Panc1 (cell line): ENCODE data around the gene SMIM22. TPM values are rescaled to one million over a fixed set of nuclear protein-coding genes. Genes with fewer than 3 reads are reported as not detected.
"Not testable (repeated sequence)": the region's sequence is repeated elsewhere in the genome, so short reads cannot be mapped to it uniquely, and the experiment has no call there.

Experiments
- ATAC-seq: fragments of 200-7000 bp; cut with Tn5 transposase; 2 replicates; pipeline ENCODE4 v1.9.1; 2020; ENCODE audit warnings: mild to moderate bottlenecking, moderate library complexity
- BruUV-seq: library from RNA; stranded (reverse); fragments of 400-500 nt; replicated peaks from 2 replicates; lab custom pipeline; 2021; lab: Mats Ljungman, UMichigan
- CTCF ChIA-PET: fragments of 300-600 bp; sonication (Branson Sonifier 250); formaldehyde crosslinking; loops from one replicate; lab custom pipeline; 2022; ENCODE audit warnings: antibody characterized with exemption; lab: Charles Lee
- POLR2A ChIA-PET: fragments of 300-600 bp; sonication (Branson Sonifier 250); formaldehyde crosslinking; loops from one replicate; lab custom pipeline; 2022; ENCODE audit warnings: antibody characterized with exemption; lab: Charles Lee
- DNase-seq: peaks from one replicate; pipeline ENCODE4 v3.0.0-alpha.2; 2010; ENCODE audit warnings: low read depth, low spot score
- H3K27ac ChIP-seq: 2 replicates; pipeline ENCODE4 v1.5.1; 2011; ENCODE audit warnings: mild to moderate bottlenecking, low read length, inconsistent platforms
- H3K27me3 ChIP-seq: fragments of 200-500 bp; sonication (Bioruptor generic); 2 replicates; pipeline ENCODE4 v1.6.0; 2014; ENCODE audit warnings: low read length, inconsistent platforms; ENCODE audit not compliant: control insufficient read depth, insufficient read depth
- H3K36me3 ChIP-seq: fragments of 200-500 bp; sonication (Bioruptor generic); 2 replicates; pipeline ENCODE4 v1.5.1; 2014; ENCODE audit warnings: inconsistent platforms, mild to moderate bottlenecking, low read length, moderate library complexity; ENCODE audit not compliant: control insufficient read depth, insufficient read depth
- H3K4me1 ChIP-seq: 2 replicates; pipeline ENCODE4 v1.5.1; 2011; ENCODE audit warnings: inconsistent platforms, mild to moderate bottlenecking, low read length, moderate library complexity; ENCODE audit not compliant: control insufficient read depth, insufficient read depth
- H3K4me3 ChIP-seq, 2 experiments: 2 replicates each; pipeline ENCODE4 v1.5.1; 2011 to 2012; ENCODE audit warnings: low read depth in 2 of 2, low read length in 2 of 2, mild to moderate bottlenecking in 2 of 2, inconsistent platforms in 1 of 2, moderate library complexity in 1 of 2
- H3K9me3 ChIP-seq: fragments of 200-500 bp; sonication (Bioruptor generic); 2 replicates; pipeline ENCODE4 v1.5.1; 2014; ENCODE audit warnings: low read depth, mild to moderate bottlenecking, inconsistent platforms, low read length, moderate library complexity; ENCODE audit not compliant: control insufficient read depth, insufficient read depth
- POLR2AphosphoS5 ChIP-seq: IDR thresholded peaks from 2 replicates; pipeline ENCODE4 v1.6.1; 2012; ENCODE audit warnings: mild to moderate bottlenecking, low read depth, low read length, moderate library complexity
- SIN3A ChIP-seq: IDR thresholded peaks from 2 replicates; pipeline ENCODE4 v1.6.1; 2012; ENCODE audit warnings: low read depth, mild to moderate bottlenecking, low read length, moderate library complexity, borderline replicate concordance; ENCODE audit not compliant: insufficient read depth
- TCF7L2 ChIP-seq: IDR thresholded peaks from 2 replicates; pipeline ENCODE4 v1.6.1; 2011; ENCODE audit warnings: mild to moderate bottlenecking, low read depth, low read length, inconsistent platforms
- in situ Hi-C: cut with HindIII; loops from 2 replicates; pipeline ENCODE4 v1.10.0; 2016; ENCODE audit warnings: low sequenced_read_pairs, low pct_unique_long_range_greater_than_20kb
- intact Hi-C: fragments of 100-400 bp; cut with micrococcal nuclease; formaldehyde crosslinking; loops from one replicate; pipeline ENCODE4 v1.10.0; 2022; ENCODE audit not compliant: unreplicated experiment
- total RNA-seq: library from RNA; stranded (reverse); gene quantifications from one replicate; pipeline ENCODE4 v1.2.1, GENCODE V29; 2021; ENCODE audit not compliant: unreplicated experiment
- TF ChIP-seq, protein P1 (sequence below), 2 experiments: IDR thresholded peaks; 2 replicates each; pipeline ENCODE4 v1.6.1; 2011 to 2012; ENCODE audit warnings: low read depth in 2 of 2, control low read depth in 1 of 2, low read length in 1 of 2, mild to moderate bottlenecking in 1 of 2, moderate library complexity in 1 of 2; ENCODE audit not compliant: insufficient read depth in 1 of 2
- TF ChIP-seq, protein P2 (sequence below): fragments of 450-650 bp; IDR thresholded peaks from 2 replicates; pipeline ENCODE4 v1.5.1; 2017; ENCODE audit warnings: mild to moderate bottlenecking

SMIM22 gene
- total RNA-seq, 1 experiment from 2014 or later = not detected

DNA sequence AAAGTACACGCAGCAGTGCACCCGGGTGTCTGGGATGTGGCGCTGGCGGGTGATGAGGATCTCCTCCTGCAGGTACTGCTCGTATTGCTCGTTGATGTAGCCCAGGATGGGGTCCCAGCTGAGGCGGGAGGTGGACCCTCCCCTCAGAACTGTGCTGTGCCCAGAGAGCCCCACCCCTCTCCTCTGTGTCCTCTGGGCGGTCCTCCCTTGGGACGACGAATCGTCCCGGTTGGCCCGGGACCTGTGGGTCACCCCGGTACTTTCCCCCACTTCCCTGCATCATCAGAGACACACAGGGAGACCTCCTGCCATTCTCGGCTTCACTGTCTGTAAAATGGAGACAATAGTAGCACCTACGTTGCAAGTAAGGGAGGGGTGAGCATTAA lies 11.2 kb upstream of the SMIM22 start:
- POLR2A ChIA-PET = no interaction called here
- Histone ChIP-seq H3K27ac (no peak overlapping the region), H3K4me1 (peaks cover 12% of the 10 kb centered on the region; the same call in 1 of the 2 replicates), H3K27me3 (no peaks in the 10 kb centered on the region), H3K4me3 (no peak overlapping the region), H3K36me3 (no peaks in the 10 kb centered on the region), H3K9me3 (no peaks in the 10 kb centered on the region)
- intact Hi-C loops = no loop called here
- DNase-seq (no peak), ATAC-seq (no peak)
- BruUV-seq = no TSS peak
- CTCF ChIA-PET = no interaction called here
- TF ChIP-seq SIN3A (no peak), POLR2AphosphoS5 (no peak), TCF7L2 (no peak)
- TF ChIP-seq, protein P1, sequence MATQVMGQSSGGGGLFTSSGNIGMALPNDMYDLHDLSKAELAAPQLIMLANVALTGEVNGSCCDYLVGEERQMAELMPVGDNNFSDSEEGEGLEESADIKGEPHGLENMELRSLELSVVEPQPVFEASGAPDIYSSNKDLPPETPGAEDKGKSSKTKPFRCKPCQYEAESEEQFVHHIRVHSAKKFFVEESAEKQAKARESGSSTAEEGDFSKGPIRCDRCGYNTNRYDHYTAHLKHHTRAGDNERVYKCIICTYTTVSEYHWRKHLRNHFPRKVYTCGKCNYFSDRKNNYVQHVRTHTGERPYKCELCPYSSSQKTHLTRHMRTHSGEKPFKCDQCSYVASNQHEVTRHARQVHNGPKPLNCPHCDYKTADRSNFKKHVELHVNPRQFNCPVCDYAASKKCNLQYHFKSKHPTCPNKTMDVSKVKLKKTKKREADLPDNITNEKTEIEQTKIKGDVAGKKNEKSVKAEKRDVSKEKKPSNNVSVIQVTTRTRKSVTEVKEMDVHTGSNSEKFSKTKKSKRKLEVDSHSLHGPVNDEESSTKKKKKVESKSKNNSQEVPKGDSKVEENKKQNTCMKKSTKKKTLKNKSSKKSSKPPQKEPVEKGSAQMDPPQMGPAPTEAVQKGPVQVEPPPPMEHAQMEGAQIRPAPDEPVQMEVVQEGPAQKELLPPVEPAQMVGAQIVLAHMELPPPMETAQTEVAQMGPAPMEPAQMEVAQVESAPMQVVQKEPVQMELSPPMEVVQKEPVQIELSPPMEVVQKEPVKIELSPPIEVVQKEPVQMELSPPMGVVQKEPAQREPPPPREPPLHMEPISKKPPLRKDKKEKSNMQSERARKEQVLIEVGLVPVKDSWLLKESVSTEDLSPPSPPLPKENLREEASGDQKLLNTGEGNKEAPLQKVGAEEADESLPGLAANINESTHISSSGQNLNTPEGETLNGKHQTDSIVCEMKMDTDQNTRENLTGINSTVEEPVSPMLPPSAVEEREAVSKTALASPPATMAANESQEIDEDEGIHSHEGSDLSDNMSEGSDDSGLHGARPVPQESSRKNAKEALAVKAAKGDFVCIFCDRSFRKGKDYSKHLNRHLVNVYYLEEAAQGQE (IDR thresholded peaks at IDR 0.05; ENCODE audit: insufficient read depth in 1 of 2, low read depth in 2 of 2, low read length in 1 of 2) = no peak
- TF ChIP-seq, protein P2, sequence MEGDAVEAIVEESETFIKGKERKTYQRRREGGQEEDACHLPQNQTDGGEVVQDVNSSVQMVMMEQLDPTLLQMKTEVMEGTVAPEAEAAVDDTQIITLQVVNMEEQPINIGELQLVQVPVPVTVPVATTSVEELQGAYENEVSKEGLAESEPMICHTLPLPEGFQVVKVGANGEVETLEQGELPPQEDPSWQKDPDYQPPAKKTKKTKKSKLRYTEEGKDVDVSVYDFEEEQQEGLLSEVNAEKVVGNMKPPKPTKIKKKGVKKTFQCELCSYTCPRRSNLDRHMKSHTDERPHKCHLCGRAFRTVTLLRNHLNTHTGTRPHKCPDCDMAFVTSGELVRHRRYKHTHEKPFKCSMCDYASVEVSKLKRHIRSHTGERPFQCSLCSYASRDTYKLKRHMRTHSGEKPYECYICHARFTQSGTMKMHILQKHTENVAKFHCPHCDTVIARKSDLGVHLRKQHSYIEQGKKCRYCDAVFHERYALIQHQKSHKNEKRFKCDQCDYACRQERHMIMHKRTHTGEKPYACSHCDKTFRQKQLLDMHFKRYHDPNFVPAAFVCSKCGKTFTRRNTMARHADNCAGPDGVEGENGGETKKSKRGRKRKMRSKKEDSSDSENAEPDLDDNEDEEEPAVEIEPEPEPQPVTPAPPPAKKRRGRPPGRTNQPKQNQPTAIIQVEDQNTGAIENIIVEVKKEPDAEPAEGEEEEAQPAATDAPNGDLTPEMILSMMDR = no peak
- in situ Hi-C loops = no loop called here

DNA sequence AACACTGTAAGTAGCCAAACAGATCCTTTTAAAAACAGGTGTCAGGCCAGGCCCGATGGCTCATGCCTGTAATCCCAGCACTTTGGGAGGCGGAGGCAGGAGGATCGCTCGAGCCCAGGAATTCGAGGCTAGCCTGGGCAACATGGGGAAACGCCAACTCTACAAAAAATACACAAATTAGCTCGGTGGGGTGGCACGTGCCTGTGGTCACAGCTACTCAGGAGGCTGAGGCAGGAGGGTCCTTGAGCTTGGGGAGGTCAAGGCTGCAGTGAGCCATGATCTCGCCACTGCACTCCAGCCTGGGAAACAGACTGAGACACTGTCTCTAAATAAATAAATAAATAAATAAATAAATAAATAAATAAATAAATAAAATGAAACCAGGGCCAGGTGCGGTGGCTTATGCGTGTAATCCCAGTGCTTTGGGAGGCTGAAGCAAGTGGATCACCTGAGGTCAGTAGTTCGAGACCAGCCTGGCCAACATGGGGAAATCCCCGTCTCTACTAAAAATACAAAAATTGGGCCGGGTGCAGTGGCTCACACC lies 10.7 kb upstream of the SMIM22 start:
- H3K4me3 ChIP-seq, H3K27me3 ChIP-seq, DNase-seq, BruUV-seq, ATAC-seq, H3K36me3 ChIP-seq, in situ Hi-C loops, intact Hi-C loops, H3K27ac ChIP-seq, H3K9me3 ChIP-seq, POLR2A ChIA-PET, CTCF ChIA-PET: not testable (repeated sequence)
- H3K4me1 ChIP-seq = peaks cover 12% of the 10 kb centered on the region; the same call in 1 of the 2 replicates

DNA sequence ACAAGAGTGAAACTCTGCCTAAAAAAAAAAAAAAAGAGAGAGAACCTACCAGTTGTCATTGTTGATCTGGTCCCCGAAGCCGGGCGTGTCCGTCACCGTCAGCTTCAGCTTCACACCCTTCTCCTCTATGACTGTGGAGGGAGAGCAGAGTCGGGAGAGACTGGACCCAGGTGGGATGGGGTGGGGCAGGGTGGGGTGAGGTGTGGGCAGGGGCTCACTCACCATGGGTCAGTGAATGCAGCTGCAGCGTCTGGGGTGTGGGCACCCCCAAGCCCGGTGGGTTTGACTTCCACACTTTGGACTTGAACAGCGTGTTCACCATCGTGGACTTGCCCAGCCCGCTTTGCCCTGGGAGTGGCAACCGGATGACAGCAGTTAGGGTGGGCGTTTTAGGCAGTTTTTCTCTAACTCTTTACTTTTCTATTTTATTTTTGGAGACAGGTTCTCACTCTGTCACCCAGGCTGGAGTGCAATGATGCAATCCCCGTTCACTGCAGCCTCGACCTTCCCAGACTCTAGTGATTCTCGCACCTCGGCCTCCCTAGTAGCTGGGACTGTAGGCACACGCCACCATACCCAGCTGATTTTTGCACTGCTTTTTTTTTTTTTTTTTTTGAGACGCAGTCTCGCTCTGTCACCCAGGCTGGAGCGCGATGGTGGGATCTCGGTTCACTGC lies 9.3 kb upstream of the SMIM22 start:
- ChIA-PET POLR2A (no interaction called here), CTCF (no interaction called here)
- H3K4me1 ChIP-seq = peaks cover 8% of the 10 kb centered on the region; the same call in 1 of the 2 replicates
- in situ Hi-C loops (no loop called here), intact Hi-C loops (no loop called here)
- no peaks in the 10 kb centered on the region for H3K9me3 ChIP-seq
- no peak for DNase-seq
- no peaks in the 10 kb centered on the region for H3K27me3 ChIP-seq
- no peaks in the 10 kb centered on the region for H3K36me3 ChIP-seq
- no peak for ATAC-seq
- H3K27ac ChIP-seq = no peak overlapping the region
- H3K4me3 ChIP-seq = no peak overlapping the region
- BruUV-seq = no TSS peak
- no peak for TF ChIP-seq TCF7L2
- TF ChIP-seq, protein P2 = no peak
